GM13977 (cell line): Measurements from ENCODE around the gene GLUD2.
"Not testable (repeated sequence)": the region's sequence is repeated elsewhere in the genome, so short reads cannot be mapped to it uniquely, and the experiment has no call there.

Experiments used
- DNase-seq: peaks from one replicate; pipeline ENCODE4 v3.0.0; 2012; ENCODE audit warnings: low spot score
- in situ Hi-C: fragments of 300-500 bp; cut with MboI; formaldehyde crosslinking; loops from one replicate; pipeline ENCODE4 v1.12.0; 2022; ENCODE audit warnings: low sequenced_read_pairs, low pct_unique_long_range_greater_than_20kb, mixed read lengths, inconsistent platforms; ENCODE audit not compliant: unreplicated experiment
- TF ChIP-seq, protein P1 (sequence below): IDR thresholded peaks from 2 replicates; pipeline ENCODE4 v1.5.1; 2012; ENCODE audit warnings: mild to moderate bottlenecking, control low read depth; ENCODE audit not compliant: insufficient read depth; ENCODE audit errors: extremely low read depth, missing control alignments

The GLUD2 gene

DNA sequence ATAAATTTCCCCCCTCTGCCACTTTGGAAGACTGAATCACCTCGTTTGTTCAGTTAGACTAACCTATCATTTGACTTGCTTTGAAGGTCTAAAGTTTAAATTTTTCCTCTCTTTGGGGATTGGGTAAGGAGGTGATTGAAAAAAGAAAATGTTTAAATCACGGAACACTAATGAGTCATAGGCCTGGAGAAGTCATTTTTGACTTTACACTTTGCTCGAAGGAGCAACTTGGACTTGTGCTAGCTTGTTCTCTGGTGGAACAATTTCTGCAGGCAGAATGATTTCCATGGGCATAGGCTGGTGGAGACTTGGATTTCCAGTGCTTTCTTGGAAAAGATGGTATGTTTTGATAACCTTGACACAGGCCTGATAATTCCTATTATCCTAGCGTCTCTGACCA, 10.5 kb upstream of the GLUD2 start:
- TF ChIP-seq, protein P1, sequence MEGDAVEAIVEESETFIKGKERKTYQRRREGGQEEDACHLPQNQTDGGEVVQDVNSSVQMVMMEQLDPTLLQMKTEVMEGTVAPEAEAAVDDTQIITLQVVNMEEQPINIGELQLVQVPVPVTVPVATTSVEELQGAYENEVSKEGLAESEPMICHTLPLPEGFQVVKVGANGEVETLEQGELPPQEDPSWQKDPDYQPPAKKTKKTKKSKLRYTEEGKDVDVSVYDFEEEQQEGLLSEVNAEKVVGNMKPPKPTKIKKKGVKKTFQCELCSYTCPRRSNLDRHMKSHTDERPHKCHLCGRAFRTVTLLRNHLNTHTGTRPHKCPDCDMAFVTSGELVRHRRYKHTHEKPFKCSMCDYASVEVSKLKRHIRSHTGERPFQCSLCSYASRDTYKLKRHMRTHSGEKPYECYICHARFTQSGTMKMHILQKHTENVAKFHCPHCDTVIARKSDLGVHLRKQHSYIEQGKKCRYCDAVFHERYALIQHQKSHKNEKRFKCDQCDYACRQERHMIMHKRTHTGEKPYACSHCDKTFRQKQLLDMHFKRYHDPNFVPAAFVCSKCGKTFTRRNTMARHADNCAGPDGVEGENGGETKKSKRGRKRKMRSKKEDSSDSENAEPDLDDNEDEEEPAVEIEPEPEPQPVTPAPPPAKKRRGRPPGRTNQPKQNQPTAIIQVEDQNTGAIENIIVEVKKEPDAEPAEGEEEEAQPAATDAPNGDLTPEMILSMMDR = no peak
- in situ Hi-C loops = no loop called here
- DNase-seq = no peak

DNA sequence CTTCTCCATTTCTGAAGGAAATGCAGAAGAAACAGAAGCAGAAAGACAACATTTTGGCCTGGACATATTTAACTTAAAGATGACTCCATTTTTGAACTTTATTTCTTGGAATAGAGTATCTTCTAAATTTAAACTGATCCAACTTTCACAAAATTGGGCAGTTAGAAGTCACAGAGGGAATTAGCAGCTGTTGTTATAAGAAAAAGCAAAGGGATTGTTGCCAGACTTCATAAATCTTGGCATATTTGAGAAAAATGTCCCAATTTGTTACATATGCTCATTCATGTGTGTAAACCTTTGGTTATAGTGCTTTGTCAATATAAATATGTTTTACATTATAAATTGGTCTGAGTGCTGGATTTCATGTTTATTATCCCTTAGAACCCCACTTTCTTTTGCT, 3.4 kb downstream of the GLUD2 start:
- no peak for DNase-seq
- TF ChIP-seq, protein P1 = no peak
- in situ Hi-C loops = no loop called here

DNA sequence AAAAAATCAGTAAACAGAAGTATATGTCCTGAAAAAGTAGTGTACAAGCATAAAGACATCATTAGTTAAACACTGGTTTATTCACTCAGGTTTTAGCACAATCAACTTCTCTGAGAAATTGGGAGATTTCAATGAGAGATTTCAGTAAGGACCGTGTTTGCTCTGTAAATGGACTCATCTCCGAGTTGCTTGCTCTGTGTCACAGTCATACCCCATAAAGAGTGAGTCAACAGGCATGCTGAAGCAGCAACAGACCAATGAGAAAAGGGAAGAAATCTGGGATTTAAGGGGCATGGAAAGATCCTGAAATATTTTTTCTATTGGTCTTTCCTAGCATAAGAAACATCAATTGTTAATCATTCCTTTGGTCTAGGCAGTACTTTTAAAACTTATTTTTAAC, 4.7 kb downstream of the GLUD2 start:
- no peak for DNase-seq
- in situ Hi-C loops = no loop called here
- TF ChIP-seq, protein P1 = no peak

DNA sequence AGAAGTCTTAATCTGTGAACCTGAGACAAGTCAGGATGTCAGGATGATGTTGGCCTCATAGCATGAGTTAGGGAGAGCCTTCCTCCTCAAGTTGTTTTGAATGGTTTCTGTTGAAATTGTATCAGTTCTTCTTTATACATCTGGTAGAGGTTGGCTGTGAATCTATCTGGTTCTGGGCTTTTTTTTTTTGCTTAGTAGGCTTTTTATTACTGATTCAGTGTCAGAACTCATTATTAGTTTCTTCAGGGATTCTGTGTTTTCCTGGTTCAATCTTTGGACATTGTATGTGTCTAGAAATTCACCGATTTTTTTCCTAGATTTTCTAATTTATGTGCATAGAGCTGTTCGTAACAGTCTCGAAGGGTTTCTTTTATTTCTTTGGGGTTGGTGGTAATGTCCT, 14.9 kb downstream of the GLUD2 start:
- in situ Hi-C loops = no loop called here
- TF ChIP-seq, protein P1 = no peak
- no peak for DNase-seq

DNA sequence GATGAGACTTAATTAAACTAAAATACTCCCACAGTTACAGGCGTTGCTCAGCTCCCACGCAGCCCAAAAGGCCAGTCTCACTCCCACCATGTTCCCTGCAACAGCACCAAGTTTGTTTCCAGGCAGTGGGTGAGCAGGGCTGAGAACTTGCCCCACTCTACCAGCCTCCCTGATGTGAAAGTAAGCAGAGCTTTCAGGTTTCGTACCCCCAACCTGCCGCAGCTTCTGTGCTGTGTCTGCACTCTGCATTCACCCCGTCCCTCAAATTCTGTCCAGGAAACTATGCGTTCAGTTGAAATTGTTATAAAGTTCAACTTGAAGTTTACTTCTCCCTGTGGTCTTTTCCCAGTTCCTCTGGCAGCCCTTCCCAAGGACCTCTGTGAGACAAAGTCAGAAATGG, 17.2 kb downstream of the GLUD2 start:
- DNase-seq = no peak
- TF ChIP-seq, protein P1 = no peak
- in situ Hi-C loops = no loop called here

DNA sequence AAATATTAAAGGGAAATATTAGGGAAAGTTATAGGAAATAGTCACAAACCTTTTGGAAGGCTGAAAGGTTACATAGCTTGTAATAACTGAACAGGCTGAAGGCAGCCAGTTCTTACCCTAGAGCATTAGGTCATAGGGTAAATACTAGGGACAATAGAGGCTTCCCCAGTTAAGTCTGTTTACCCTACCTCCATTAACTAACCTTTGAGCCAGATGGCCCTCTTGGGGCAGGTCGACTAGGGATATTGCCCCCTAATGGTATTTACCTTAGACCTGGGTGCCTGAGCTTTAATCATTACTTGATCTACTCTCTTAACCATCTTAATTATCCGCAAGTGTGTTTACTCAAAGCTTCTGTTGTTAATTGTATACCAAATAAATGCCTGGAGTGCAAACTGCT, 36.8 kb downstream of the GLUD2 start:
- DNase-seq = not testable (repeated sequence)

DNA sequence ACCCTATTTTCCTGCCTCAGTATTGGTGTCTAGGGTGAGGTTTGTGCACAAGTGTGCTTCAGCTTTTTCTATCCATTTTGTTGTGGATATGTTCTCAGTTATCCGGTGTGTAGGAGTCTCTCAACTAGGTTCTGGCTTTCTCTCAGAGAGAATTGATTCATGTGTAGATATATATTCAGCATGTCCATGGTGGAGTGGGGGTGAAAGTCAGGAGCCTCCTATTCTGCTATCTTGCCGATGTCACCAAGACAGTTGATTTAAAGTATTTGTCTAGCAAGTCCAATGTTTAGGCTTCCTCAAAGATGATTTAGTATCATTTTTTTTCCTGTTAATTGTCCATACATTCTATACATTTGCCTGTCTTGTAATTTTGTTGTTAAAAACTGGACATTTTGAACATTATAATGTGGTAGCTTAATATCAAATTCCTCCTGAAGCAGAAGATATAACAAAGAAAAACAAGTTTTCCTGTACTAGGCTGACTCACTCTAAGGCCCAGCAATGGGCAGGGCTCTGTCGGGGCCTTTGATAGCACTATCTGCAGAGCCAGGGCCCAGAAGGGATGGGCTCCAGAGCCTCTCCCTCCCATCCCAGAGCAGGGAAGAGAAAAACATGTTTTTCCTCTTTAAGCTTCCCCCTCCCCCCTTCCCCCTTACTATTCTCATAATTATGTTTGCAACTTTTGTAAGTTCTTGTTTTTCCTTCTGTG, 37.6 kb downstream of the GLUD2 start:
- no peak for DNase-seq
- in situ Hi-C loops = no loop called here
- TF ChIP-seq, protein P1 = no peak

More for the DNA sequence above, 36.8 kb downstream of the GLUD2 start:
- in situ Hi-C loops = not testable (repeated sequence)
